ENCODE data around the gene CD226.
"Not testable (repeated sequence)": the region's sequence is repeated elsewhere in the genome, so short reads cannot be mapped to it uniquely, and the experiment has no call there.

The CD226 gene

GRCh38 chr18:69980982-69981804 lies 33.5 kb upstream of the CD226 start:
- H3K9ac ChIP-seq (ENCODE audit: low read depth in 1 of 2, low read length in 2 of 2), result no peak overlapping the region
- no peaks in the 10 kb centered on the region for H3K4me1 ChIP-seq (ENCODE audit: control insufficient read depth in 1 of 2, insufficient read depth in 2 of 2, low read length in 2 of 2)
- H3K27me3 ChIP-seq (ENCODE audit: control insufficient read depth in 1 of 2, insufficient read depth in 2 of 2, low read length in 2 of 2), result no peaks in the 10 kb centered on the region
- no peaks in the 10 kb centered on the region for H3K36me3 ChIP-seq (ENCODE audit: control insufficient read depth in 1 of 2, insufficient read depth in 2 of 2, low read length in 2 of 2)
- no peak overlapping the region for H3K4me3 ChIP-seq (ENCODE audit: low read depth in 1 of 2, low read length in 2 of 2)
- no peak overlapping the region for H3K27ac ChIP-seq (ENCODE audit: low read depth, low read length)
- peaks cover 2 to 6% of the 10 kb centered on the region in 2 donors for H3K9me3 ChIP-seq (ENCODE audit: control insufficient read depth in 1 of 2, low read length in 2 of 2)

GRCh38 chr18:69980509-69980908 lies 32.8 kb upstream of the CD226 start:
- H3K36me3 ChIP-seq (ENCODE audit: control insufficient read depth in 1 of 2, insufficient read depth in 2 of 2, low read length in 2 of 2), result no peaks in the 10 kb centered on the region
- peaks cover 4 to 6% of the 10 kb centered on the region in 2 donors for H3K9me3 ChIP-seq (ENCODE audit: control insufficient read depth in 1 of 2, low read length in 2 of 2)
- H3K27ac ChIP-seq (ENCODE audit: low read depth, low read length), result no peak overlapping the region
- no peaks in the 10 kb centered on the region for H3K4me1 ChIP-seq (ENCODE audit: control insufficient read depth in 1 of 2, insufficient read depth in 2 of 2, low read length in 2 of 2)
- H3K27me3 ChIP-seq (ENCODE audit: control insufficient read depth in 1 of 2, insufficient read depth in 2 of 2, low read length in 2 of 2), result no peaks in the 10 kb centered on the region
- H3K9ac ChIP-seq (ENCODE audit: low read depth in 1 of 2, low read length in 2 of 2), result no peak overlapping the region
- H3K4me3 ChIP-seq (ENCODE audit: low read depth in 1 of 2, low read length in 2 of 2), result no peak overlapping the region

- Histone ChIP-seq H3K4me3 (ENCODE audit: low read depth in 1 of 2, low read length in 2 of 2) (no peak overlapping the region), H3K27me3 (ENCODE audit: control insufficient read depth in 1 of 2, insufficient read depth in 2 of 2, low read length in 2 of 2) (no peaks in the 10 kb centered on the region), H3K36me3 (ENCODE audit: control insufficient read depth in 1 of 2, insufficient read depth in 2 of 2, low read length in 2 of 2) (no peaks in the 10 kb centered on the region), H3K9me3 (ENCODE audit: control insufficient read depth in 1 of 2, low read length in 2 of 2) (peaks cover 4 to 8% of the 10 kb centered on the region in 2 donors), H3K27ac (ENCODE audit: low read depth, low read length) (no peak overlapping the region), H3K9ac (ENCODE audit: low read depth in 1 of 2, low read length in 2 of 2) (no peak overlapping the region), H3K4me1 (ENCODE audit: control insufficient read depth in 1 of 2, insufficient read depth in 2 of 2, low read length in 2 of 2) (no peaks in the 10 kb centered on the region)
Measured at GRCh38 chr18:69978732-69979715, 31.4 kb upstream of the CD226 start.

GRCh38 chr18:69975294-69975693 lies 27.6 kb upstream of the CD226 start:
- H3K4me3 ChIP-seq (ENCODE audit: low read depth in 1 of 2, low read length in 2 of 2); H3K36me3 ChIP-seq (ENCODE audit: control insufficient read depth in 1 of 2, insufficient read depth in 2 of 2, low read length in 2 of 2); H3K27me3 ChIP-seq (ENCODE audit: control insufficient read depth in 1 of 2, insufficient read depth in 2 of 2, low read length in 2 of 2); H3K4me1 ChIP-seq (ENCODE audit: control insufficient read depth in 1 of 2, insufficient read depth in 2 of 2, low read length in 2 of 2); H3K27ac ChIP-seq (ENCODE audit: low read depth, low read length); H3K9ac ChIP-seq (ENCODE audit: low read depth in 1 of 2, low read length in 2 of 2): not testable (repeated sequence)
- H3K9me3 ChIP-seq (ENCODE audit: control insufficient read depth in 1 of 2, low read length in 2 of 2), result peaks cover 4 to 18% of the 10 kb centered on the region in 2 donors

- no peaks in the 10 kb centered on the region for H3K4me1 ChIP-seq (ENCODE audit: control insufficient read depth in 1 of 2, insufficient read depth in 2 of 2, low read length in 2 of 2)
- peaks cover 4 to 18% of the 10 kb centered on the region in 2 donors for H3K9me3 ChIP-seq (ENCODE audit: control insufficient read depth in 1 of 2, low read length in 2 of 2)
- H3K27ac ChIP-seq (ENCODE audit: low read depth, low read length), result no peak overlapping the region
- H3K27me3 ChIP-seq (ENCODE audit: control insufficient read depth in 1 of 2, insufficient read depth in 2 of 2, low read length in 2 of 2), result no peaks in the 10 kb centered on the region
- no peak overlapping the region for H3K9ac ChIP-seq (ENCODE audit: low read depth in 1 of 2, low read length in 2 of 2)
- H3K36me3 ChIP-seq (ENCODE audit: control insufficient read depth in 1 of 2, insufficient read depth in 2 of 2, low read length in 2 of 2), result no peaks in the 10 kb centered on the region
- no peak overlapping the region for H3K4me3 ChIP-seq (ENCODE audit: low read depth in 1 of 2, low read length in 2 of 2)
Measured at GRCh38 chr18:69974365-69974764, 26.7 kb upstream of the CD226 start.

GRCh38 chr18:69969491-69969890 lies 21.8 kb upstream of the CD226 start:
- H3K4me3 ChIP-seq (ENCODE audit: low read depth in 1 of 2, low read length in 2 of 2), result no peak overlapping the region
- no peak overlapping the region for H3K27ac ChIP-seq (ENCODE audit: low read depth, low read length)
- no peaks in the 10 kb centered on the region for H3K4me1 ChIP-seq (ENCODE audit: control insufficient read depth in 1 of 2, insufficient read depth in 2 of 2, low read length in 2 of 2)
- no peak overlapping the region for H3K9ac ChIP-seq (ENCODE audit: low read depth in 1 of 2, low read length in 2 of 2)
- H3K36me3 ChIP-seq (ENCODE audit: control insufficient read depth in 1 of 2, insufficient read depth in 2 of 2, low read length in 2 of 2), result no peaks in the 10 kb centered on the region
- no peaks in the 10 kb centered on the region for H3K27me3 ChIP-seq (ENCODE audit: control insufficient read depth in 1 of 2, insufficient read depth in 2 of 2, low read length in 2 of 2)
- peaks cover 0 to 13% of the 10 kb centered on the region in 2 donors for H3K9me3 ChIP-seq (ENCODE audit: control insufficient read depth in 1 of 2, low read length in 2 of 2)

GRCh38 chr18:69968039-69968438 lies 20.4 kb upstream of the CD226 start:
- H3K27me3 ChIP-seq (ENCODE audit: control insufficient read depth in 1 of 2, insufficient read depth in 2 of 2, low read length in 2 of 2), result no peaks in the 10 kb centered on the region
- H3K36me3 ChIP-seq (ENCODE audit: control insufficient read depth in 1 of 2, insufficient read depth in 2 of 2, low read length in 2 of 2), result no peaks in the 10 kb centered on the region

GRCh38 chr18:69963196-69963595 lies 15.5 kb upstream of the CD226 start:
- Histone ChIP-seq H3K27me3 (ENCODE audit: control insufficient read depth in 1 of 2, insufficient read depth in 2 of 2, low read length in 2 of 2) (no peaks in the 10 kb centered on the region), H3K4me3 (ENCODE audit: low read depth in 1 of 2, low read length in 2 of 2) (no peak overlapping the region), H3K9me3 (ENCODE audit: control insufficient read depth in 1 of 2, low read length in 2 of 2) (no peaks in the 10 kb centered on the region), H3K36me3 (ENCODE audit: control insufficient read depth in 1 of 2, insufficient read depth in 2 of 2, low read length in 2 of 2) (no peaks in the 10 kb centered on the region), H3K9ac (ENCODE audit: low read depth in 1 of 2, low read length in 2 of 2) (no peak overlapping the region), H3K4me1 (ENCODE audit: control insufficient read depth in 1 of 2, insufficient read depth in 2 of 2, low read length in 2 of 2) (no peaks in the 10 kb centered on the region), H3K27ac (ENCODE audit: low read depth, low read length) (no peak overlapping the region)

More at GRCh38 chr18:69968039-69968438, 20.4 kb upstream of the CD226 start:
- Histone ChIP-seq H3K27ac (ENCODE audit: low read depth, low read length) (no peak overlapping the region), H3K9ac (ENCODE audit: low read depth in 1 of 2, low read length in 2 of 2) (no peak overlapping the region), H3K4me1 (ENCODE audit: control insufficient read depth in 1 of 2, insufficient read depth in 2 of 2, low read length in 2 of 2) (no peaks in the 10 kb centered on the region), H3K4me3 (ENCODE audit: low read depth in 1 of 2, low read length in 2 of 2) (no peak overlapping the region), H3K9me3 (ENCODE audit: control insufficient read depth in 1 of 2, low read length in 2 of 2) (peaks cover 0 to 7% of the 10 kb centered on the region in 2 donors)

- H3K9me3 ChIP-seq (ENCODE audit: control insufficient read depth in 1 of 2, low read length in 2 of 2), result no peaks in the 10 kb centered on the region
- H3K4me3 ChIP-seq (ENCODE audit: low read depth in 1 of 2, low read length in 2 of 2), result no peak overlapping the region
- H3K36me3 ChIP-seq (ENCODE audit: control insufficient read depth in 1 of 2, insufficient read depth in 2 of 2, low read length in 2 of 2), result no peaks in the 10 kb centered on the region
- H3K4me1 ChIP-seq (ENCODE audit: control insufficient read depth in 1 of 2, insufficient read depth in 2 of 2, low read length in 2 of 2), result peaks cover 0 to 4% of the 10 kb centered on the region in 2 donors
- no peak overlapping the region for H3K9ac ChIP-seq (ENCODE audit: low read depth in 1 of 2, low read length in 2 of 2)
- H3K27me3 ChIP-seq (ENCODE audit: control insufficient read depth in 1 of 2, insufficient read depth in 2 of 2, low read length in 2 of 2), result no peaks in the 10 kb centered on the region
- H3K27ac ChIP-seq (ENCODE audit: low read depth, low read length), result no peak overlapping the region
Measured at GRCh38 chr18:69961718-69962117, 14.0 kb upstream of the CD226 start.

- Histone ChIP-seq H3K27me3 (ENCODE audit: control insufficient read depth in 1 of 2, insufficient read depth in 2 of 2, low read length in 2 of 2) (no peaks in the 10 kb centered on the region), H3K27ac (ENCODE audit: low read depth, low read length) (no peak overlapping the region)
Measured at GRCh38 chr18:69958422-69958821, 10.7 kb upstream of the CD226 start.

More at GRCh38 chr18:69958422-69958821, 10.7 kb upstream of the CD226 start:
- H3K9ac ChIP-seq (ENCODE audit: low read depth in 1 of 2, low read length in 2 of 2), result no peak overlapping the region
- H3K36me3 ChIP-seq (ENCODE audit: control insufficient read depth in 1 of 2, insufficient read depth in 2 of 2, low read length in 2 of 2), result no peaks in the 10 kb centered on the region
- no peak overlapping the region for H3K4me3 ChIP-seq (ENCODE audit: low read depth in 1 of 2, low read length in 2 of 2)
- no peaks in the 10 kb centered on the region for H3K9me3 ChIP-seq (ENCODE audit: control insufficient read depth in 1 of 2, low read length in 2 of 2)
- H3K4me1 ChIP-seq (ENCODE audit: control insufficient read depth in 1 of 2, insufficient read depth in 2 of 2, low read length in 2 of 2), result peaks cover 0 to 4% of the 10 kb centered on the region in 2 donors
